Activated CD8-positive, alpha-beta memory T cell treated with anti-CD3 and anti-CD28 coated beads, Interleukin-2, amount 50 U/mL, for 4 hours (primary cell): ENCODE measurements around the gene ZMYM3.
A peak's percentile ranks its signal among the peaks of the same experiment; 100 is the strongest.
"Not testable (repeated sequence)": the region's sequence is repeated elsewhere in the genome, so short reads cannot be mapped to it uniquely, and the experiment has no call there.

Experiments
- DNase-seq: peaks from one replicate; pipeline ENCODE4 v3.0.0-alpha.2; 2020

ZMYM3 gene

GRCh38 chrX:71254092-71254963 is at the start of gene ZMYM3:
TSS of gene ZMYM3 (minus strand) at chrX:71254140. CDS start at chrX:71253255, 885 bp downstream.
- DNase-seq, result peak; percentile 76

GRCh38 chrX:71302461-71303213 is 48.7 kb upstream of the ZMYM3 start:
- DNase-seq, result no peak

- DNase-seq, result no peak
Observed at GRCh38 chrX:71301195-71301924, 47.4 kb upstream of the ZMYM3 start, which contains the start of gene ITGB1BP2. TSS of gene ITGB1BP2 (plus strand) at chrX:71301750. CDS start at chrX:71301807, 57 bp downstream.

DNA sequence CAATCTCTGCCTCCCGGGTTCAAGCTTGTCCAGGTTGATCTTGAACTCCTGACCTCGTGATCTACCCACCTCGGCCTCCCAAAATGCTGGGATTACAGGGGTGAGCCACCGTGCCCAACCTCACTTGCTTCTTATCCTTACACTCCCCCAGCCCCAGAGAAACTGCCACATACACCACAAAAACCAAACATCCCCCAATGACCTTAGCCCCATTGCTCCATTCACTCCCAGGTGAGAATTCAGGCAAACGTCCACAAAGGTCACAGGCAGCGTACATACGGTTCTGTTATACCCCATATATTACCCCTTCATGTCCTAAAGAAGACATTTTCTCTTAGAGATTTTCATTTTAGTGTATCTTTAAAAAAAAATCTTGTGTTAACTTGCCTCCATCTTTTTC is 46.6 kb upstream of the ZMYM3 start:
- not testable (repeated sequence) for DNase-seq

DNA sequence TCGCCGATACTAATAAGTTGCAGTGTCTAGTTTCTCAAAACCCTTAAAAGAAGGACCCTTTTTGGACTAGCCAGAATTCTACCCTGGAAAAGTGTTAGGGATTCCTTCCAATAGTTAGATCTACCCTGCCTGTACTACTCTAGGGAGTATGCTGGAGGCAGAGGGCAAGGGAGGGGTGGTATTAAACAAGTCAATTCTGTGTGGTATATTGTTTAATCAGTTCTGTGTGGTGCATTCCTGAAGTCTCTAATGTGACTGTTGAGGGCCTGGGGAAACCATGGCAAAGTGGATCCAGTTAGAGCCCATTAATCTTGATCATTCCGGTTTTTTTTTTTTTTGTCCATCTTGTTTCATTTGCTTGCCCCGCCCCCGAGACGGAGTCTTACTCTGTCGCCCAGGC is 46.1 kb upstream of the ZMYM3 start:
- DNase-seq, result not testable (repeated sequence)

DNA sequence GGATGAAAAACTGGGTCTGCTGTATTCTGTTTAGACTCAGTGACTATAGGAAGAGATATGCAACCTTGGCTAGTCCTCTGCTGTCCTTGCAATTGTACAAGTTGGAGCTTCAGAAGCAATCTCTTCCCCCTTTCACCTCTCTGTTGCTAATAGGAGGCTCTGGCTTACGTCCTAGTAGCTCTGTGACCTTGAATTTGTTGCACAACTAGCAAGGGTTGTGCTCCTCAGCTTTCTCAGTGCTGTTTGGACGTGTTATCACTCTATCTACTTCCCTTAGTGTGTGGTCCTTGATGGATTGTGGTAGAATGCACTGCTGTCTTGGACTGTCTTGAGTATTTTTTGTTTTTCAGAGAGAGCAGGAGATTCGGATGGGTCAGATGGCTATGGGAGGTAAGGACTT is 44.2 kb upstream of the ZMYM3 start:
- no peak for DNase-seq

DNA sequence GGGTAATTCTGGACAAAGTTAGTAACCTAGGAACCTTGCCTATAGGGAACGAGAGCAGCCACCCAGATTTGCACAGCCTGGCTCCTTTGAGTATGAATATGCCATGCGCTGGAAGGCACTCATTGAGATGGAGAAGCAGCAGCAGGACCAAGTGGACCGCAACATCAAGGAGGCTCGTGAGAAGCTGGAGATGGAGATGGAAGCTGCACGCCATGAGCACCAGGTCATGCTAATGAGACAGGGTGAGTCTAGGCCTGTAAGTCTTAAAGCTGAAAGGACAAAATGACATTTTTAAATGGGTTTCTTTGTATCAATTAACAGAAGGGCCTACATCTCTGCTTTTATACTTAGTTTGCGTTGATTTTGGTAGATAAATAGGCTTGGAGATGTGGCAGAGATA is 42.9 kb upstream of the ZMYM3 start:
- DNase-seq, result no peak

- no peak for DNase-seq
Observed at GRCh38 chrX:71292669-71293365, 38.9 kb upstream of the ZMYM3 start.

DNA sequence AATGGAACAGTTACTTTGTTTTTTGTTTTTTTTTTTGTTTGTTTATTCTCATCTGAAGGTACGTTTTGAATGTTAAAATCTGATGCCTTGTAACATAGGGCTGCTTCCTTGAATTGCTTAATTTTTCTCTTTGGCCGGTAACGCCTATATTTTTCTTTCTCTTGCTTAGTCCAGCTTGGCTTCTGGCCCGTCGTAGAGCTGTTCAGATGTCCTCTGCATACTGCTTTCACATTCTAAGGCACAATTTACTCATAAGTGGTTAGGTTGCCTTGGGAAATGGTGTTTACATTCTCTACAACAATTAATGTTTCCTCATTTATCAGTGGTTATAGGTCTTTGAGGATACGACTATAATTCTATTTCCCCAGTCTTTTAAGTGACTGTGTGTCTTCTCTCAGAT is 37.4 kb upstream of the ZMYM3 start:
- DNase-seq, result no peak

- DNase-seq, result no peak
Observed at GRCh38 chrX:71285929-71286328, 32.0 kb upstream of the ZMYM3 start.

DNA sequence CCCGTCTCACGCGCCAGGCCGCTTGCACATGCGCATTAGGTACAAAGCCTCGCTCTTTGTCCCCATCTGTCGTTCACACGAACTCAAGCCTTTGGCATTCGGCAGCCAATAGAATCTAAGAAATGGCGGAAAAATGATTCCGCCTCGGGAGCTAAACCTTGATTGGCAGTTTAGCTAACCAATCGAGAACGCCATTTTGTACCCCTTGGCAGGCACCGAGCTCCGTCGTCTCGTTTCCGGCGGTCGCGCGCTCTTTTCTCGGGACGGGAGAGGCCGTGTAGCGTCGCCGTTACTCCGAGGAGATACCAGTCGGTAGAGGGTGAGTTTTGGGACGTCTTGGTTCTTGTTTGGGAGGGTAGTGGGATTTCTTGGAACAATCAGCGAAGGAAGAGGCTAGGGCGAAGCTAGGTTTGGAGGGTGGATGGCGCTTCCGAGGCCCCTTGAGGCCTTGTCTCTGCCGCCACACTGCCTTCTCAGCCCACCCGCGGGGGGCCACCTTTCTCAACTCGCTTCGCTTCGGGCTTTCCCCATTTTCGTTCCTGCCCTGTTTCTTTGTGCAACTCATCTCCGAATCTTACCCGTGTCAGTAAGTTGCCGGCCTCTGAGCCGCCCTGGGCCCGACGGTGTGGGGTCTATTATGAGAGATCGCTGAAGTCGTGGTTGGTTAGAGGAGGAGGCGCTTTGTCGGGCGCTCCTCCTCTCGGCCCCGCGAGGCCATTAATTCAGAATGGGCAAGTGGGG is 29.6 kb upstream of the ZMYM3 start, which contains the start of gene NONO:
Gene NONO, plus strand, starts transcription at position 233 of the 741 bp plus-strand sequence. CDS start 7,003 bp downstream, outside the sequence.
- peak; percentile 70 for DNase-seq

GRCh38 chrX:71282514-71283402 is 28.8 kb upstream of the ZMYM3 start:
- DNase-seq, result peak; percentile 25

GRCh38 chrX:71281300-71281699 is 27.4 kb upstream of the ZMYM3 start:
- not testable (repeated sequence) for DNase-seq

DNA sequence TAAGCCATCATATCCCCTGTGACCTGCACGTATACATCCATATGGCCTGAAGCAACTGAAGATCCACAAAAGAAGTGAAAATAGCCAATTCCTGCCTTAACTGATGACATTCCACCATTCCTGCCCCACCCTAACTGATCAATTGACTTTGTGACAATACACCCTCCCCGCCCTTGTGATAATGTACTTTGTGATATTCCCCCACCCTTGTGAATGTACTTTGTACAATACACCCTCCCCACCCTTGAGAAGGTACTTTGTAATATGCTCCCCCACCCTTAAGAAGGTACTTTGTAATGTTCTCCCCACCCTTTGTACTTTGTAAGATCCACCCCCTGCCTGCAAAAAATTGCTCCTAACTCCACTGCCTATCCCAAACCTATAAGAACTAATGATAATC is 18.4 kb upstream of the ZMYM3 start:
- DNase-seq, result not testable (repeated sequence)

DNA sequence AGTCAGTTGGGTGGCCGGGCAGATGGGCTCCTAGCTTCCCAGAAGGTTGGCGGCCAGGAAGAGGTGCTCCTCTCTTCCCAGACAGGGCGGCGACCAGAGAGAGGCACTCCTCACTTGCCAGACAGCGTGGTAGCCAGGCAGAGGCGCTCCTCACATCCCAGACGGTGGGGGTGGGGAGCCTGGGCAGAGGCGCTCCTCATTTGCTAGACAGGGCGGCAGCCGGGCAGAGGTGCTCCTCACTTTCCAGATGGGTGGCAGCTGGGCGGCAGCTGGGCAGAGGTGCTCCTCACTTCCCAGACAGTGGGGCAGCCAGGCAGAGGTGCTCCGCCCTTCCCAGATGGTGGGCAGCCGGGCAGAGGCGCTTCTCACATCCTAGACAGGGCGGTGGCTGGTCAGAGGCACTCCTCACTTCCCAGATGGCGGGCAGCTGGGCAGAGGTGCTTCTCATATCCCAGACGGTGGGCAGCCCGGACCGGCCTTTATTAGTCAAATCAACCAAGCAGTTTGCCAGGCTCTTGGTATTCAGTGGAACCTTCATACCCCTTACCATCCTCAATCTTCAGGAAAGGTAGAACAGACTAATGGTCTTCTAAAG is 16.0 kb upstream of the ZMYM3 start:
- no peak for DNase-seq

- not testable (repeated sequence) for DNase-seq
Observed at GRCh38 chrX:71268624-71269023, 14.7 kb upstream of the ZMYM3 start.

DNA sequence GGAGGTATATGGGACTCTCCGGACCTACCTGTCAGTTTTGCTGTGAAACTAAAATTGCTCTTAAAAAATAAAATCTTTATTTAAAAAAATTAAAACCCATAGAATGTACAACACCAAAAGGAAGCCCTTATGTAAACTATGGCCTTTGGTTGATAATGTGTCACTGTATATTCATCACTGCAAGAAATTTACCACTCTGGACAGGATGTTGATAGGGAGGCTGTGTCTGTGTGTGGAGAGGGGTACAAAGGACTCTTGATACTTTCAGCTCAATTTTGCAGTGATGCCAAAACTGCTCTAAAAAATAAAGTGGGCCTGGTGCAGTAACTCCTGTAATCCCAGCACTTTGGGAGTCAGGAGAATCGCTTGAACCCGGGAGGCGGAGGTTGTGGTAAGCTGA is 2.9 kb upstream of the ZMYM3 start:
- DNase-seq, result no peak

DNA sequence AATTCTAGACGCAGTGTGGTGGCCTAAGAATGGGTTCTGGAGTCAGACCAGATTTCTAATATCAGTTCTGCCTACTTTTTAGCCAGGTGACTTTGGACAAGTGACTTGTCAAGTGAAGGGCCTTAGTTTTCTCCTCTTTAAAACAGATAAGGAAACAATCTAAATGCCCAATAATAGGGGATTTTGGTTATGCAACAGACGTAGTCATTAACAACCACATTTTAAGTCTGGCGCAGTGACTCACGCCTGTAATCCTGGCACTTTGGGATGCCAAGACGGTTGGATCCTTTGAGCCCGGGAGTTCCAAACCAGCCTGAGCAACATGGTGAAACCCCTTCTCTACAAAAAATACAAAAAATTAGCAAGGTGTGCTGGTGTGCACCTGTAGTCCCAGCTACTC is 2.1 kb upstream of the ZMYM3 start:
- DNase-seq, result no peak

DNA sequence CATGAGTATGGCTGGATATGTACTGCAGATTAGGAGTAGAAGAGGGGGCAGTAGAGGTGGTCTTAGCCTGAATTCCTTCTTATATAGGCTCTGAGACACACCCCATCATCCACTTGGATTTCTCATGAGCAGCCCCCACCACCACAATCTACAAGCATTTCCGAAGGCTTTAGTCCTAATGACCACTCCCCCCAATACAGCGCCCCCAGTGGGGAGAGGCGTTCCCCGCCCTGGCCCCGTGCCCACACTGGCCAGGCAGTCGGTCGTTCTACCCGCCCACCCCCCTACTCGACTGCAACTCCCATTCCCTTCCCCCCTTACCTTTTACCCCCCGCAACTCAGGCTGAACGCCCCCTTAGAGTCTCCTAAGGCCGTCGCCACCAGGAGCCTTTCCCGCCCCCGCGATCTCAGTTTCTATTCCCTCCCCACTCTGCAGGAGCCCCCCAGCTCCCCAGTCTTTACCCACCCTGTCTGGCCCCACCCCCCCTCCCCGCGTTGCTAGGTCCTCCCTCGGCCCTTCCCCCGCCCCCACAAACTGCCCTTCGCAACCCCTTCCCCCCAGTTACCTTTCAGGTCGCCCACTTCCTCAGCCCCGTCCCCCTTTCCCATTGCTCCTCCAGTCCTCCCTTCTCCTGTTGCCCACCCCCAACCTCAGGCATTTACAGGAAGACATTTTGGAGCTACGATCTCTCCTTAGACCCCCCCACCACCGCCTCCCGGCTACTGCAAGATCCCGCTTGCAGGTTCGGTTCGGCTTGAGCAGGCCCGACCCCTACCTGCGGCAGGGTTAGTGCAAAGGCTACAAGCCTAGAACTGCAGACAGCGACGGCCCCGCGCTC is 468 bp downstream of the ZMYM3 start:
- DNase-seq, result peak; percentile 36
